GM19099 (cell line): ENCODE measurements around the gene S100A5.

Experiments used
- POLR2A ChIP-seq: IDR thresholded peaks from 3 replicates; pipeline ENCODE4 v1.6.1; 2011; ENCODE audit warnings: low read depth; ENCODE audit not compliant: insufficient read length; ENCODE audit errors: extremely low read depth

The S100A5 gene

DNA sequence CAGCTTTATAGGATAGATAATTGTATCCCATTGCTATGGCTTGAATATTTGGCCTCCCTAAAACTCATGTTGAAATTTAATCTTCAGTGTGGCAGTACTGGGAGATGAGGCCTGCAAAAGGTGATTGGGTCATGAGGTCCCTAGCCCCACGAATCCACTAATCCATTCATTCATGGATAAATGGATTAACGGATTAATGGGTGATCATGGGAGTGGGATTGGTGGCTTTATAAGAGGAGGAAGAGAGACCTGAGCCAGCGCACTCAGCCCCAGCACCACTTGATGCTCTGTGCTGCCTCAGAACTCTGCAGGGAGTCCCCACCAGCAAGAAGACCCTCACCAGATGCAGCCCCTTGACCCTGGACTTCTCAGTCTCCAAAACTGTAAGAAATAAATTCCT lies 37.0 kb downstream of the S100A5 start:
- TF ChIP-seq POLR2A, result no peak

DNA sequence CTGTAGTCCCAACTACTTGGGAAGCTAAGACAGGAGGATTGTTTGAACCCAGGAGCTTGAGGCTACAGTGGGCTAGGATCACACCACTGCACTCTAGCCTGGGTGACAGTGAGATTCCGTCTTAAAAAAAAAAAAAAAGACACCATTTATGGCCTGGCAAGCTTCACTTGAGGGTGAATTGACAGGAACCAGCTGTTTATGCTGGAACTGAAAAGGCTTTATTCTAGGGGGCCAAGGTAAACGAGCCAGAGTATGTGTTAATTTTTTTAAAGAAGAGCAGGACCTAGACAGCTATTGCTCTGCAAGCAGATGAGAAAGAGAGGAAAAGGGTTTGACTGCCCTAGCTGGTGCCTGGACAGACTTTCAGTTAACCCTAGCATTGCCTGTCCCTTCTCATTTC lies 42.0 kb downstream of the S100A5 start:
- TF ChIP-seq POLR2A, result no peak

DNA sequence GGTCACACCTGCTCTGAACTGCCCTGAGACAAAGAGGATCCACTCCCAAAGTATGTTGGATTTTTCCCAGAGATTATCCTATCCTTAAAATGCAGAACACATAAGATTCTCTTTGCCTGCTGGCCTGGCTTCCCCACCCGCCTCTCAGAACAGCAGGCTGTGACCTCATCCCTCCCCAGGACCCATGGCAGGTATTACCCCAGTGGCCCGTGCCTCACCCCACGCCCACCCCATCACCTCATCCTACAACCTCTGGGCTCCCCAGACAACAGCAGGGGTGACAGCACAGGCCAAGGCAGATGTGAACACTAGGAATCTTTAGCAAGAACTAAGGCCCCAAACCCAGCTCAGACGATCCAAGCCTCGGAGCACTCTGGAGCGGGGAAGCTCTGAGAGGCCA lies 45.2 kb downstream of the S100A5 start:
- TF ChIP-seq POLR2A, result no peak

DNA sequence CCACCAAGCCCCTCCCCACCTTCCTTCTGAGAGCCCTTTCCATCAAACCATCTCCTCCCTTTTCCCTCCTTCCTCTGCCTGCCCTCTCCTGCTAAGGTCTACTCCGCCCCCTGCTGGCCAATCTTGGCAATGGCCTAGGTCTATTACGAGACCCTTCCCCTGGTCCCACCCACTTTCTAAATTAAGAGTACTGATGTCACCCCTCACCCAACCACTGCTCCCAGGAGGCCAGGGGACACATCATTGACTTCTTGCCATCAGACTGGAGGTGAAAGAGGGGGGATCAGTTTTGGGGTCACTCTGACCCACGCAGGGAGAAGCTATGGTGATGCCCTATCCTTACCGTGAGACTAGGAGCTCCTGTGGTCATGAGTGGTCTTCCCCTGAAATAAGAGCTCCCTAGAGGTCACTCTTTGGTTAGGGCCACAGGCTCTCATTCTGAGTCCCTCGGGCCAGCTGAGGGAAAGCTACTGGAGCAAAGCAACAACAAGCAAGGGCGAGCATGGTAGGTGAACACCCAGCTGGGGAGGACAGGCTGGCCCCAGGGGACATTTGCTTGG lies 45.7 kb downstream of the S100A5 start:
- no peak for TF ChIP-seq POLR2A

DNA sequence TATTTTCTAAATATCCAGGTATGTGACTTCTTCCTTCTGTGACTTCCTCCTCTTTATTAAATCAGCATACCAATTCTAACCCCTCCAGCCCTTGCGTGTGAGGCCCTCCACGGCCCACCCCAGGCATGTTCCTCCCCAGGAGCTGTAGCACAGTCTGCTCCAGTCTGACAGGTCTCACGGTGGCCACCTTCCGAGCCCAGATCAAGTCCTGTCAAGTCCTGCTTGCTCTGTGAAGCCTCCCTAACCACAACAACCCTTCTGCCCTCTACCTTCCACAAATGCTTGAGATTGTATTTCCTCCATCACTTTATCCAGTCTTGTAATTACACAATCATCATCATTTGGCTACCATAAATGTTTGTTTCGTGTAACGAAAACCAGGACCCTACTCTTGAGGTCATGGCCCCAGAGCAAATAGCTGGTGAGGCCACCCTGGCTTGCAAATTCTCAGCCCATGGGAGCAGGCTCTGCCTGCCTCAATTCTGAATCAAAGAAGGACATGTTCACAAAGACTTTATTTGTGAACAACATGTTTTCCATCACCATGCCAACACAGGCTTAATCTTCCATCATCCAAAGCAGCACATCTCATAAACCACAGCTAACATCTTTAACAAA lies 47.3 kb downstream of the S100A5 start:
- no peak for TF ChIP-seq POLR2A

DNA sequence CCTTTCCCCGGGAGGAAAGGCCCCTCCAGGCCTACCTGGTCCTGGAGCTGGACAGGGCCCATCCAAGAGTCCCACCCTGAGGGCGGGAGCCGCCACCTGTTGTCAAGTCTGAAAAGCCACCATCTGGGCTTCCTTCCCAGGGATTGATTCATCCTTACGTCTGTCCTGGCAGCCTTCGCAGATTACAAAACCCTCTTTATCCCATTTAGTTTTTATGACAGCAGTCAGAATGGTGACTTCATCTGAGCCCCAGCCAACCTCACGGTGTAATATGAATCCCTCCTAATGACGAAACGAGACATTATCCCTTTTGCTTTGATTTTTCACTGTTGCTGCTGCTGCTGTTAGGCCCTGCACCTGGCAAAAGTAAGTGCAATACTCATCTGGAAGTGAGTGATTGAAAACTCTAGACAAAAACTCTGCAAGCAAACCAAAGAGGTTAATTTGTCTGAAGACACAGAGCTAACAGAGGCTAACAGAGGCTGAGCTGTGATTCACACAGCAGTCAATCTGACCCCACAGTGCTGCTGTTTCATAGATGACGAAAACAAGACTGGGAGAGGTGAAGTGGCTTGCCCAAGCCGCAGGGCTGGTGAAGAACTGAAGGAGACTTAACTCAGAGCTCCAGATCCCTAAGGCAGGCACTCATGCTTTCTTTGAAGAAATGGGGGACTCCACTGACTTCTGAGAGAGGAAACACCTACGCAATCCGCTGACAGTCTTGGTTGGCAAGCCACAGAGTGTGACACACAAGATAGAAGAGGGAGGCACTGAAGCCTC lies 50.3 kb downstream of the S100A5 start:
- TF ChIP-seq POLR2A, result no peak

DNA sequence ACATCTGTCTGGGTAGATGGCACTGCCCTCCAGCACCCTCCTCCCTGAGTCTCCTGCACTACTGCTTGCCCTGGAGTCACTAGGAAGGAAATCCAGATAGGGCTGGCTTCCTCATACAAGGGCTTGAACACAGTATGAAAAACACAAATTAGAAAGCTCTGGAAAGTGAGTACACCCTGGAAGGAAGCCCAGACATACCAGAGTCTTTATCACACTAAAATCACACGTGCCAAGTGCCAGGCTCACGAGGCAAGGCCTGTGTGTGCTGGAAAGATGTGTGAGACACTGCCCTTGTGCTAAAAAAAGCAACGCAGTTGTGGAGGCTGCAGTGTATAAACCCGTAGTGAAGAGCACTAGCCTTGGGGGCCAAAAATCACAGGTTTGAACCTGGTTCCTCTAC lies 52.0 kb downstream of the S100A5 start:
- TF ChIP-seq POLR2A, result no peak

DNA sequence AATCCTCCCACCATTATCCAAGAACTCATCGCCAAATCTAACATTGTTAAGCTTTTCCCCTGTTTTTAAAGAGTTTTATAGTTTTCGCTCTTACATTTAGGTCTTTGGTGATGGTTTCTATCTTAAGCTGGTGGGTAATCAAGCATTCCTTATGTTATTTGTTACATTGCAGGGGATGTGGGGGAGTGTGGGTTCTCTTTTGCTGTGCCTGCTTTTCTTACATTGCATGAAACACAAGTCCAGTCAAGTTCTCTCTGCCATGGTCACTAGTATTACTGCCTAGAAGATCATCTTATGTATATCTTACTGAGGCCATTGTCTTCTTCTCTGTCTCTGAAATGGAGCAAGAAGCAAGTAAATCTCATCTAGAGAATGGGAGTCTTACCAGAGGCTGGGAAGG lies 53.0 kb downstream of the S100A5 start:
- TF ChIP-seq POLR2A, result no peak
